K562 treated with DMSO at 1 percent for 4 hours (cell line): ENCODE results near the gene CTAGE15. TPM values are rescaled to one million over a fixed set of nuclear protein-coding genes. Genes with fewer than 3 reads are reported as not detected.

Experiments used
- total RNA-seq: library from RNA; unstranded; fragments of 300-600 nt; gene quantifications from 2 replicates; pipeline ENCODE4 v1.2.3, GENCODE V29; 2022; ENCODE audit not compliant: insufficient read depth

The CTAGE15 gene
- not detected in 2 replicates for total RNA-seq

DNA sequence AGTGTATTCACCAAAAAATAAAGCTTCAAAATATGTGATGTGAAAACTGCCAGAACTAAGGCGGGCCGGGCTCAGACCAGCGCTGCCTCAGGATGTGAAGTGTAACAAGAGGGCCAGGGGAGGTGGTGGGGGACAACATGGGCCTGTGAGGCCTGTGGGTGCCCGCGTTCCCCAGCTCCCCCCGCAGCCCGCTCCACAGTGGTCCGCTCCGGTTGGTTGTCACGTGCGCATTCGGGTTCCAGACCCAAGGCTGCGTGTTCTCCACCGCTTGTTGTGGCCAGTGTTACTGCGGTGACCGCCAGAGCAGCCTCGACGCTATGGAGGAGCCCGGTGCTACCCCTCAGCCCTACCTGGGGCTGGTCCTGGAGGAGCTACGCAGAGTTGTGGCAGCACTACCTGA lies at the start of gene CTAGE15:
Gene CTAGE15 (plus strand): TSS at position 301 of the 400 bp plus-strand sequence. CDS start 17 bp downstream, at position 318.

GRCh38 chr7:143620646-143621045 lies 49.0 kb downstream of the CTAGE15 start, which contains the start of gene TCAF2:
TCAF2 (plus strand) TSS chr7:143620974.

Other genes with a start within 250 kb of the CTAGE15 start
- not detected in 2 replicates for gene FAM131B, start 209.1 kb upstream of the CTAGE15 start, total RNA-seq
- gene ZYX, start 190.5 kb upstream of the CTAGE15 start, total RNA-seq, result 103 and 111 TPM in 2 replicates
- not detected in 2 replicates for gene EPHA1, start 162.9 kb upstream of the CTAGE15 start, total RNA-seq
- gene TAS2R60, start 128.3 kb upstream of the CTAGE15 start, total RNA-seq, result not detected in 2 replicates
- not detected in 2 replicates for gene TAS2R41, start 93.9 kb upstream of the CTAGE15 start, total RNA-seq
- gene TCAF2, start 49.2 kb downstream of the CTAGE15 start, total RNA-seq, result 3.6 and 4.6 TPM in 2 replicates
- not detected in 2 replicates for gene CTAGE6, start 185.9 kb downstream of the CTAGE15 start, total RNA-seq